CD1c-positive myeloid dendritic cell (primary cell): ENCODE data around the gene PDZD2.
"Not testable (repeated sequence)": the region's sequence is repeated elsewhere in the genome, so short reads cannot be mapped to it uniquely, and the experiment has no call there.

Source experiments
- DNase-seq: peaks from one replicate; pipeline ENCODE4 v3.0.0-alpha.2; 2016; ENCODE audit errors: extremely low spot score

PDZD2 gene

GRCh38 chr5:31975189-31975612 lies 336.3 kb downstream of the PDZD2 start:
- DNase-seq: not testable (repeated sequence)

GRCh38 chr5:31976169-31976568 lies 337.2 kb downstream of the PDZD2 start:
- no peak for DNase-seq

GRCh38 chr5:31981361-31981945 lies 342.5 kb downstream of the PDZD2 start:
- no peak for DNase-seq

- no peak for DNase-seq
Measured at GRCh38 chr5:31982027-31982426, 343.1 kb downstream of the PDZD2 start.

GRCh38 chr5:31982621-31983020 lies 343.7 kb downstream of the PDZD2 start:
- no peak for DNase-seq

- no peak for DNase-seq
Measured at GRCh38 chr5:31983851-31984250, 344.9 kb downstream of the PDZD2 start.

- no peak for DNase-seq
Measured at GRCh38 chr5:31984691-31985090, 345.8 kb downstream of the PDZD2 start.

- DNase-seq: no peak
Measured at GRCh38 chr5:31986101-31986500, 347.2 kb downstream of the PDZD2 start.

- no peak for DNase-seq
Measured at GRCh38 chr5:31987985-31988710, 349.2 kb downstream of the PDZD2 start.

GRCh38 chr5:31990081-31990650 lies 351.2 kb downstream of the PDZD2 start:
- DNase-seq: no peak

- DNase-seq: no peak
Measured at GRCh38 chr5:31990701-31991110, 351.8 kb downstream of the PDZD2 start.

GRCh38 chr5:31992377-31992776 lies 353.4 kb downstream of the PDZD2 start:
- no peak for DNase-seq

- DNase-seq: no peak
Measured at GRCh38 chr5:31993165-31993961, 354.4 kb downstream of the PDZD2 start.

- DNase-seq: no peak
Measured at GRCh38 chr5:31995006-31995405, 356.1 kb downstream of the PDZD2 start.

GRCh38 chr5:31995714-31996113 lies 356.8 kb downstream of the PDZD2 start:
- DNase-seq: no peak

- no peak for DNase-seq
Measured at GRCh38 chr5:31996909-31997308, 358.0 kb downstream of the PDZD2 start.

GRCh38 chr5:31999470-31999869 lies 360.5 kb downstream of the PDZD2 start:
- DNase-seq: no peak

GRCh38 chr5:32000731-32001130 lies 361.8 kb downstream of the PDZD2 start:
- no peak for DNase-seq

GRCh38 chr5:32001284-32001683 lies 362.4 kb downstream of the PDZD2 start:
- no peak for DNase-seq

GRCh38 chr5:32001707-32002106 lies 362.8 kb downstream of the PDZD2 start:
- DNase-seq: no peak

- DNase-seq: no peak
Measured at GRCh38 chr5:32002755-32003154, 363.8 kb downstream of the PDZD2 start.

GRCh38 chr5:32003981-32004380 lies 365.1 kb downstream of the PDZD2 start:
- no peak for DNase-seq
